Suprapubic skin (tissue), 4 donors: ENCODE data around the gene TXNL4A. TPM values are rescaled to one million over a fixed set of nuclear protein-coding genes. Genes with fewer than 3 reads are reported as not detected.
A peak's percentile ranks its signal among the peaks of the same experiment; 100 is the strongest.

Source experiments
- DNase-seq, 2 donors: peaks; one replicate each; pipeline ENCODE4 v3.0.0-alpha.2; 2019; ENCODE audit warnings: low spot score in 2 of 2
- H3K27ac ChIP-seq: fragments of 200-600 bp; sonication (generic); one replicate; pipeline ENCODE4 v1.5.1; 2019
- H3K27me3 ChIP-seq: fragments of 200-600 bp; sonication (generic); one replicate; pipeline ENCODE4 v1.5.1; 2019
- H3K36me3 ChIP-seq: fragments of 200-600 bp; sonication (generic); one replicate; pipeline ENCODE4 v1.5.1; 2019
- H3K4me1 ChIP-seq: fragments of 200-600 bp; sonication (generic); one replicate; pipeline ENCODE4 v1.5.1; 2019
- H3K4me3 ChIP-seq: fragments of 200-600 bp; sonication (generic); one replicate; pipeline ENCODE4 v1.5.1; 2019; ENCODE audit warnings: mild to moderate bottlenecking
- H3K9me3 ChIP-seq: fragments of 200-600 bp; sonication (generic); one replicate; pipeline ENCODE4 v1.5.1; 2019
- EP300 ChIP-seq: sonication (generic); formaldehyde crosslinking; IDR thresholded peaks from one replicate; pipeline ENCODE4 v1.6.1; 2017; ENCODE audit warnings: antibody characterized with exemption
- POLR2A ChIP-seq, 2 donors: fragments of 450-650 bp; IDR thresholded peaks; one replicate each; pipeline ENCODE4 v1.6.1; 2017; ENCODE audit warnings: antibody characterized with exemption in 2 of 2, mild to moderate bottlenecking in 2 of 2, moderate library complexity in 2 of 2
- POLR2AphosphoS5 ChIP-seq, 3 donors: sonication (generic); formaldehyde crosslinking; IDR thresholded peaks; one replicate each; pipeline ENCODE4 v1.6.1; 2017; ENCODE audit warnings: antibody characterized with exemption in 3 of 3
- WGBS: methylation state at CpG from one replicate; pipeline ENCODE4 v1.1.5; 2018; 5-methylcytosine and 5-hydroxymethylcytosine counted together
- total RNA-seq, 4 donors: library from RNA; depleted of rRNA; stranded (reverse); fragments of >200 nt; gene quantifications; one replicate each; pipeline ENCODE4 v1.1.0, GENCODE V29; 2016
- TF ChIP-seq, protein P1 (sequence below), 2 donors: fragments of 200-600 bp in 1 of 2; fragments of 450-650 bp in 1 of 2; sonication (generic) in 1 of 2; IDR thresholded peaks; one replicate each; pipeline ENCODE4 v1.5.1; 2016 to 2019; ENCODE audit warnings: antibody characterized with exemption in 2 of 2, mild to moderate bottlenecking in 1 of 2, moderate library complexity in 1 of 2

Gene TXNL4A
- total RNA-seq, 4 donors from 2014 or later: 20.6 to 35.0 (median 24.6) TPM

DNA sequence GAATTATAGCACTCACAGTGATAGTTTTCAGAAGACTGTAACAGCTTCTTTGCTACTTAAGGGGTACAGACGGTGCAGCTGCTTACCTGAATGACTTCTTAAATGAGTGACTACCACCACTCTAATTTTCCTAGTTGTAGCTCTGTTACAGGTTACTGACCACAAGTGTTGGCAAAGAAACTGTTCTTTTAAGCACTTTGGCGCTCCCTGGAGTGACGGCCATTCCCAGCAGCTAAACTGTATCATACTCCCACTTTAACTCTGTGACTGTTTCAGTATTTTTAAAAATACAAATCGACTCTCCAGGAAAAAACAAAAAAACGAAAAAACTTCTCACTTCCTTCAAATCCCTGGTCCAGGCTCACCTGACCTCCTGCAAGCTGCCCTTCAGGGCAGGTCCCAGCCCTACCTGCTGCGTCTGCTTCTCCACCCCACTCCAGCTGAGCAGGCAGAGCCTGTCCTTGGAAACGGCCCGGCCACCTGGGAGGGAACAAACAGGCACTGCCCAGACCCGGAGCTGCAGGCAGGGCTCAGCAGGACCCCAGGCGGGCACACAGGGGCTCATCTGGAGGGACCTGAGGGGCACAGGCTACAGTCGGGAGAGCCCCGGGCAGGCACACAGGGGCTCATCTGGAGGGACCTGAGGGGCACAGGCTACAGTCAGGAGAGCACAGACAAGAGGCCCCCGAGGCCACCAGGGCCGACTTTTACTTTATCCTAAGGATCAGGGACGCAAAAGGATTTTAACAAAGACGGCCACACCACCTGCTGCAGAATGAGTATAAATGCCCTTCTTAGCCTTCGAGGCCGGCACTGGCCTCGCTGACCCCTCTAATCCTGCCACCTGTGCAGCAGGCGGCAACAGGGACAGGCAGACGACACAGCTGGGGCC, 61.4 kb downstream of the TXNL4A start:
- Histone ChIP-seq H3K9me3 (peaks cover 24% of the 10 kb centered on the region), H3K27ac (no peak overlapping the region), H3K36me3 (peaks cover 78% of the 10 kb centered on the region), H3K27me3 (no peaks in the 10 kb centered on the region), H3K4me3 (no peak overlapping the region), H3K4me1 (no peaks in the 10 kb centered on the region)
- DNase-seq: peak; percentile 48 to 78
- no peak for TF ChIP-seq POLR2A (IDR thresholded peaks at IDR 0.05)
- no peak for TF ChIP-seq POLR2AphosphoS5 (IDR thresholded peaks at IDR 0.05)
- TF ChIP-seq EP300: no peak
- TF ChIP-seq, protein P1, sequence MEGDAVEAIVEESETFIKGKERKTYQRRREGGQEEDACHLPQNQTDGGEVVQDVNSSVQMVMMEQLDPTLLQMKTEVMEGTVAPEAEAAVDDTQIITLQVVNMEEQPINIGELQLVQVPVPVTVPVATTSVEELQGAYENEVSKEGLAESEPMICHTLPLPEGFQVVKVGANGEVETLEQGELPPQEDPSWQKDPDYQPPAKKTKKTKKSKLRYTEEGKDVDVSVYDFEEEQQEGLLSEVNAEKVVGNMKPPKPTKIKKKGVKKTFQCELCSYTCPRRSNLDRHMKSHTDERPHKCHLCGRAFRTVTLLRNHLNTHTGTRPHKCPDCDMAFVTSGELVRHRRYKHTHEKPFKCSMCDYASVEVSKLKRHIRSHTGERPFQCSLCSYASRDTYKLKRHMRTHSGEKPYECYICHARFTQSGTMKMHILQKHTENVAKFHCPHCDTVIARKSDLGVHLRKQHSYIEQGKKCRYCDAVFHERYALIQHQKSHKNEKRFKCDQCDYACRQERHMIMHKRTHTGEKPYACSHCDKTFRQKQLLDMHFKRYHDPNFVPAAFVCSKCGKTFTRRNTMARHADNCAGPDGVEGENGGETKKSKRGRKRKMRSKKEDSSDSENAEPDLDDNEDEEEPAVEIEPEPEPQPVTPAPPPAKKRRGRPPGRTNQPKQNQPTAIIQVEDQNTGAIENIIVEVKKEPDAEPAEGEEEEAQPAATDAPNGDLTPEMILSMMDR (IDR thresholded peaks at IDR 0.05): no peak
- 91% methylated on average over 13 of the region's 21 CpGs for WGBS

DNA sequence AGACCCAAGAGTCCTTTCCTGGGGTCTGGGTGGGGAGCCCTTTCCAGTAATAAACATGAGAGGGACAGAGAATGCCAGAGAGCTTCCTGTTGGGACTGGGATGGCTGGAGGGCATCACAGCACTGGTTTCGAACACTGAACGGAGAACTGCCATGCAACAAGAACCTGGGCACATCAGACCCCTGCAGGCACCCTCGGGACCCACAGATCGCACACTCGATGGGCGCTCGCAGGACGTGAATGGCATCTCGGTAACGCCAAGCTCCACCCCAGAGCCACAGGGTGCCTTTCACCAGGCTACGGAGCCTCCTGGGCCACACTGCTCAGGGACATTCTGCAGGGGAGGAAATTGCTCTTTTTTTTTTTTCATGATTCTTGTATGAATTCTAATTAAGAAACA, 62.1 kb downstream of the TXNL4A start:
- WGBS: 95% methylated on average over 11 of the region's 11 CpGs
- DNase-seq: peak; percentile 55 to 71
- no peaks in the 10 kb centered on the region for H3K4me1 ChIP-seq
- no peak overlapping the region for H3K4me3 ChIP-seq
- H3K36me3 ChIP-seq: peaks cover 75% of the 10 kb centered on the region
- TF ChIP-seq POLR2AphosphoS5 (IDR thresholded peaks at IDR 0.05) (no peak), POLR2A (IDR thresholded peaks at IDR 0.05) (no peak), EP300 (no peak)
- TF ChIP-seq, protein P1 (IDR thresholded peaks at IDR 0.05): no peak
- no peak overlapping the region for H3K27ac ChIP-seq
- H3K27me3 ChIP-seq: no peaks in the 10 kb centered on the region
- peaks cover 18% of the 10 kb centered on the region for H3K9me3 ChIP-seq

DNA sequence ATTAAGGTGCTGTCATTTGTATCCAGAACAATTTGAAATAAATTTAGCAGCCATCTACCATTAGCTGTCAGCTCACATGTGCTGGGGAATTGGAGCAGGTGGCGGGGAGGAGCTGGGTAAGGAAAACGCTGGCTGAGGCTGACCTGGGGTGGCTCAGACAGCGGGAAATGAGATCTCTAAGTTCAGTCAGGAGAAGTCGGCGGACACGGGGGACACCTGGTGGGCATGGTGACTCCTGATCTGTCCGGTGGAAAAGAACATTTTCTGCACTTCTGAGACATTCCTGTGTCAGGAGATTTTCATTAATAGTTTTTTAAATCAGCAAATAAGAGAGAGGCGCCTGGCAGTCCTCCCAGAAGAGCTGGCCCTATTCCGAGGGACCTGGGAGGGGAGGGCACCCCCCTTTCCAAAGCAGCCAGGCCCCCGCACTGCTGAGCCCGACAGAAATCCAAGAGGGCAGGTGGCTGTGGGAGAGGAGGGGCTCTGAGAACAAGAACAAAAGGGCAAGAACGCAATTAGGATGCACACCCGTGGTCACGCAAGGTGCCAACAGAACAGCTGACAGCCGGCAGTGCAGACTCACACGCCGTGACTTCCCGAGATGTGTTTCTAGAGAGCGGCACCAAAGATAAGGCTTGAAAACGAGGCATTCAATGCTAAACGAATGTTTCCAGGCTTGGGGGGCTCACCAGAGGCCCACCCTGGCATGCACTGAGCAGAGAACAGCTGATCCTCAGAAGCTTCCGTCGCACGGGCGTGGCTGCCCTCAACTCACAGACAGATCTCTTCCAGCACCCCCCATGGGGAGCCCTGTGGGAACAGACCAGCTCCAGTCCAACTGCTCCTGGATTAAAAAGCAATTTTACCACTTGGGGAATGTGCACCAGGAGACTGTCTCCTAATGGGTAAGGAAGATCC, 63.3 kb downstream of the TXNL4A start:
- Histone ChIP-seq H3K27ac (no peak overlapping the region), H3K27me3 (no peaks in the 10 kb centered on the region), H3K36me3 (peaks cover 64% of the 10 kb centered on the region), H3K4me3 (no peak overlapping the region), H3K9me3 (peaks cover 13% of the 10 kb centered on the region), H3K4me1 (no peaks in the 10 kb centered on the region)
- DNase-seq: peak; percentile 44 to 68
- TF ChIP-seq, protein P1 (IDR thresholded peaks at IDR 0.05): no peak
- TF ChIP-seq EP300 (no peak), POLR2A (IDR thresholded peaks at IDR 0.05) (no peak), POLR2AphosphoS5 (IDR thresholded peaks at IDR 0.05) (no peak)
- WGBS: 73% methylated on average over 23 of the region's 25 CpGs

DNA sequence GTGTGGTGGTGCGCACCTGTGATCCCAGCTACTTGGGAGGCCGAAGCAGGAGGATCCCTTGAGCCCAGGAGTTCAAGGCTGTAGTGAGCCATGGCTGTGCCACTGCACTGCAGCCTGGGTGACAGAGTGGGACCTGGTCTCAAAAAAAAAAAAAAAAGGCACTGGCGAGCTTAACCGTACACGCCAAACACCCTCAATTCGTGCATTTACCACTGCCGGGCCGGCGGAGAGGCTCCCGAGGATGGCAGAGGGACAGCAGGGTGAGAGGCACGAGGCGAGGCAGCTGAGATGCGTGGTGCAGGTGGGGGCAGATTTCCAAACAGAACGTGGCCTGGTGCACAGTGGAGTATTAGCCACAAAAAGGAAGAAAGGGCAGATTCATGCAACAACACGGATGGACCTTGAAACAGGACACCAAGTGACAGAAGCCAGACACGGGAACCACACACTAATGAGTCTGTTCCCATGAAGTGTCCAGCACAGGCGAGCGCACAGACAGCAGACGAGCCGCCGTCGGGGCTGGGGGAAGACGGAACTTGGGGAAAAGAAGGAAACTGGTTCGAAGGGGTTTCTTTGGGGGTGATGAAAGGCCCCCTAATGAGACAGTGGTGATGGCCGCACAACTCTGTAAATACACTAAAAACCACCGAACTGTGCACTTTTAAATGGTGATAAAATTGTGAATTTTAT, 64.3 kb downstream of the TXNL4A start:
- TF ChIP-seq EP300 (no peak), POLR2AphosphoS5 (IDR thresholded peaks at IDR 0.05) (no peak)
- TF ChIP-seq, protein P1 (IDR thresholded peaks at IDR 0.05): no peak
- Histone ChIP-seq H3K9me3 (peaks cover 8% of the 10 kb centered on the region), H3K27ac (no peak overlapping the region), H3K4me3 (no peak overlapping the region), H3K27me3 (no peaks in the 10 kb centered on the region), H3K4me1 (no peaks in the 10 kb centered on the region), H3K36me3 (peaks cover 57% of the 10 kb centered on the region)
- WGBS: 96% methylated on average over 26 of the region's 26 CpGs
- peak; percentile 45 to 52 for DNase-seq
